Right forelimb (tissue), 1 donor: ENCODE results near the gene NHEJ1.

Experiments used
- DNase-seq: peaks from one replicate; pipeline ENCODE4 v3.0.0-alpha.2; 2018

The NHEJ1 gene

DNA sequence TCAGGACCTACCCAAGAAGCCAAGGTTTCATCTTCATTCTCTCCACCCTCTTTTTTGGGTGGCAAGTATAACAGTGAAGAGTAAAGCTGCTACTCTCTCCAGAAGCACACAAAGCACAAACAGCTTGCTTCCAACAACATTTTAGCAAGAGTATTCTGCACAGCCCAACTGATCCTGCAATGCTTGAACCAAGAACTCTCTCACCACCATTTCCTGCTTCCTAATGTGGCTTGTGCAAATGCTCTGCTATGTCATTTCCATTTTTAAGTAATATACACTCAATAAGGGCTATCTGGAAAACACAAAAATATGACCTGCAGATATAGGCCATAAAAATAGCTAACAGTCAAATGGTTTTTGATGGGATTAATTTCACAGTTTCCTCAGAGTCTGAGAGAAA is 75.8 kb downstream of the NHEJ1 start:
- DNase-seq, result no peak

GRCh38 chr2:219082332-219082958 is 78.2 kb downstream of the NHEJ1 start:
- no peak for DNase-seq

GRCh38 chr2:219081701-219082331 is 78.8 kb downstream of the NHEJ1 start:
- no peak for DNase-seq

DNA sequence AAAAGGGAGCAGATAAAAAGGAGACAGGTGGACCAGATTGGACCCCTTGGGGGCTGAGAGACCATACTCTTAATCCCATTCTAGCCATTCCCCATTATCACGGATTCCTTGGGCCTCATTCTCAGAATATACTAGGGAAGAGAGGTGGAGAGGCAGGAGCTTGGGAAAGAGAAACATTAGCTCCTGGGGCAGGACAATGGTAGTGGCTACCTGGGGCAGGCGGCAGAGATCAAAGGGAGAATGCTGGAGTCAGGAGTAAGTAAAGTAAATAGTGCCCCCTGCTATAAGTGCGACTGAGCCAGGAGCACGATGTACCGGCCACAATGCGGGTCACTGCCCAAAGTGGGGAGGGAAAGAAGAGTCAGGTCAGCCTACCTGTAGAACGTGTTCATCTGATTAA is 79.5 kb downstream of the NHEJ1 start:
- DNase-seq, result no peak

DNA sequence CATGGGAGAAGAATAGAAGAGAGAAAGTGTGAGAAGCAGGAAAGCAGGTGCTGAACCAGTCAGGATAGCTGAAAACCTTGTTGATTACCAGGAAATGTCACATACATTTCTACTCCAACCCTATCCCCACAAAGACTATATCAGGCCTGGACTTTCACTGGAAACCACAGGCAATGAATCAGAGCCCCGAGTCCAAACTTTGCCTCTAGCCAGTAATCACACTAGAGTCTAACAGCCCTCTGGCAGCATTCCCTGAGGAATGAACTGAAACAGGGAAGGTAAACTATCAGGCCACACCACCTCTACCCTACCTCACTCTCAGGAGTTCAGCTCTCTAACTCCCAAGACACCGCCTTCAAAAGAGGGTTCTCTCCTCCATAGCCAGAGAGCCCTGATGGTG is 81.2 kb downstream of the NHEJ1 start:
- no peak for DNase-seq

GRCh38 chr2:219078951-219079350 is 81.7 kb downstream of the NHEJ1 start:
- DNase-seq, result no peak

GRCh38 chr2:219078126-219078525 is 82.5 kb downstream of the NHEJ1 start:
- no peak for DNase-seq

GRCh38 chr2:219076253-219076652 is 84.4 kb downstream of the NHEJ1 start:
- no peak for DNase-seq

- no peak for DNase-seq
Measured at GRCh38 chr2:219073413-219074129, 87.0 kb downstream of the NHEJ1 start.

DNA sequence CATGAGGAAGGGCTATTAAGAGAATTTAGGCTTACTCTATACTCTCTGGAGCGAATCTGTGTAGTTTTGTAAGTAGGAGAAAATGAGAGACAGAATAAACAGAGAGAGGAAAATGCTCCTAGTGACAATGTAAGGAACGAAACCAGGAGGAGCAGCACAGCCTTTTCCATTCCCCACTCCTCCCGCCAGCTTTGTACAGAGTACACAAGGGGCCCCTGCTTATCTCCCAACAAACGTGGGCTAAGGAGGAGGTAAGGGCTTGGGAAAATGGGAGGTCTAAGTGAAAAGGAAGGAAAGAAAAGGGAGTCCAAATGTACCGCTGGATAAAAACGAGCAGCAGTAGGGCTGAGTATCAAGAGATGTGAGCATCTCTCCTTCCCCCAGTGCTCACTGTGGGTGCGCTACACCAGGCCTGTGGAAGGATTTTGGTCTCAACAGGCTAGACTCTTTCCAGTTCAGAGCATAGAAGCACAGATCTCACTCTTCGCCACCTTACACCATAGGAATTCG is 87.8 kb downstream of the NHEJ1 start:
- no peak for DNase-seq

- DNase-seq, result no peak
Measured at GRCh38 chr2:219071131-219071816, 89.3 kb downstream of the NHEJ1 start.

GRCh38 chr2:219065484-219065883 is 95.1 kb downstream of the NHEJ1 start:
- DNase-seq, result no peak

- DNase-seq, result no peak
Measured at GRCh38 chr2:219062081-219062480, 98.5 kb downstream of the NHEJ1 start.

DNA sequence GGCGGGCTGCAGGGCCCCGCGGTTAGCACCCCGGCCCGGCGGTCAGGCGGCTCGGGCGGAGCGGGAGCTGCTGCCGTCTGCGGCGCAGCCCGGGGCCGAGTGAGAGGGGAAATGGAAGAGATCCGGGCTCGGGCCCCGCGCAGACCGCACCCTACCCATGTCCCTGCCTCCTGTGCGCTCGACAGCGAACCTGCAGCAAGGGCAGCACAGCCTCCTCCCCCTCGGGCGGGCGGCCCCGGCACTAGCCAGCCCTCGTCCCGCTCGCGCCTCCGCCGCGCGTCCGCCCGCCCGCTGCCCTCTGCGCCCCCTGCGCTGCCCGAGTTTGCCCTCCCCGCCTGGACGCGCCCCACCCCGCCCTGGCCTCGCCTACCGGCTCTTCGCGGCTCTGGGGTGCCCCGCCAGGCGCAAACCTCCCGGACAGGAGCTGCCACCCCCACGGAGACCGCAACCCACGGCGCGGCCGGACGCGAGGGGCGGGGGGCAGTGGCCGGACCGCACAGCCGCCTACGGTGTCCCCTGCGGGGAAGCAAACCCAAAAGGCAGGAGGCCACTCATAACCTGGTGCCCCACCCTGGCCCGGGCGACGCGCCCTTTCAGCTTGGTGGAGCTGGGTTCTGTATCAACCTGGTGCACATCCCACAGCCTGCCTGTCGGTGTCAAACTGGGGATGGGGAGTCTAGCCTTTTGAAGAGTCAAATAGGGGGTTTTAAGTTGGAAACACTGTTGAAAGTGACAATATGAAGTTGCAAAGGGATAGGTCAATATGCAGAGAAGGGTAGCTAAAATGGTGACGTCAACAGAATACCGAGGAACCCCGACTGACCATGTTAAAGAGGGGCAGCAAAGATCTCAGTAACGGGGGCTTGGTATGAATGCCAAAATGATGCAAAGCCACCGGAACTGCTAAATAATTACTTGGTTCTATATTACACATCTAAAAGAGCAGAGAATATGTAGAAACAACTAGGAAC is 99.5 kb downstream of the NHEJ1 start, which contains the start of gene IHH:
IHH (minus strand) TSS at position 101 of the 971 bp plus-strand sequence. CDS start 454 bp downstream, outside the sequence.
- no peak for DNase-seq

DNA sequence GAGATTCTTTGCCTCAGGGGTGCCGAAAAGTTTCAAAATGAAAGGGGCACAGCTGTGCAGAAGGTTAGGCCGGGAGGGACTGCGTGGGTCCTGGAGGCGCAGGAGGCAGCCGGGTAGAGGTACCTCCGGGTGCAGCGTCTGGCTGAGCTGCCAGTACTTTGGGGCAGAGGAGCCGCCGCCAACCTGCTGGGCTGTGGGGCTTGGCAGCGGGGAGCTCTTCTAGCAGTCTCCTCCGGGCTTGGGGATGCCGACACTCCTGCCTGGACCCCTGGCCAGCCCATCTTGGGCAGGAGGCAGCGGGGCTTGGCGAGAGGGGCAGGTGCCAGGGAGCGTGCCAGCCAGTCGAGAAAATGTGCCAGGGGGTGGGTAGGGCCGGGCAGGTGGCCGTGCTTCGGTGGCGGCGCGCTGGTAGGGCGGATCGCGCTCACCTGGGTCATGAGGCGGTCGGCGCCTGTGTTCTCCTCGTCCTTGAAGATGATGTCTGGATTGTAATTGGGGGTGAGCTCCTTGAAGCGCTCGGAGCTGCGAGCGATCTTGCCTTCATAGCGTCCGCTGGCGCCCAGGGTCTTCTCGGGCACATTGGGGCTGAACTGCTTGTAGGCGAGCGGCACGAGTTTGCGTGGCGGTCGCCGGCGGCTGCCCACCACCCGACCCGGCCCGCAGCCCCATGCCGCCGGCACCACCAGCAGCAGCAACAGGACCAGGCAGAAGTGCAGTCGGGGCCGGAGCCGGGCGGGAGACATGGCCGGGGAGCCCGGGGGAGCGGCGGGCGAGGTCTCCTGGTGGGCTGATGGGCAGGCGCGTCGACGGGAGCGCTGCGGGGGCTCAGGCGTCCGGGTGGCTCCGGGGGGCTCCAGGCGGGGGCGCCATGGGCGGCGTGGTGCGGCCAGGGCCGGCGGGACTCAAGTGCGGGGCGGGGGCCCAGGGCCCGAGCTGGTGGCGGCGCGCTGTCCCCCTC is 100.6 kb downstream of the NHEJ1 start:
- no peak for DNase-seq

DNA sequence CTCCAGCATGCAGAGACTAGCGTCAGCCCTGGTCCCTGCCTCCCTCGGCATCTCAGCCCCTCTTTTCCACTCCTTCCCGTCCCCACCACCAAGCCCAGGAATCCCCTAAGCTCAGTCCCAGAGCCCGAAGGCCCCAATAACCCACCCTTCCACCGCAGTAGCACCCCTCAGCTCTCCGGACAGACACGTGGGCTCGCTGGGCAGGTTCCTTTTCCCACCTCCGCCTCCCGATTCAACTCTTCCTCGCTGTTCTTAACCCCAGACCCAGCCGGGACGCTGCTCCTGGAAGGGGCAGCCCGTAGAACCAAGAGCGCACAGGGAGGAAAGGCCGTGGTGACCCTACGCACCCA is 101.3 kb downstream of the NHEJ1 start:
- no peak for DNase-seq

GRCh38 chr2:219058541-219059374 is 101.9 kb downstream of the NHEJ1 start:
- peak; percentile 47 for DNase-seq

DNA sequence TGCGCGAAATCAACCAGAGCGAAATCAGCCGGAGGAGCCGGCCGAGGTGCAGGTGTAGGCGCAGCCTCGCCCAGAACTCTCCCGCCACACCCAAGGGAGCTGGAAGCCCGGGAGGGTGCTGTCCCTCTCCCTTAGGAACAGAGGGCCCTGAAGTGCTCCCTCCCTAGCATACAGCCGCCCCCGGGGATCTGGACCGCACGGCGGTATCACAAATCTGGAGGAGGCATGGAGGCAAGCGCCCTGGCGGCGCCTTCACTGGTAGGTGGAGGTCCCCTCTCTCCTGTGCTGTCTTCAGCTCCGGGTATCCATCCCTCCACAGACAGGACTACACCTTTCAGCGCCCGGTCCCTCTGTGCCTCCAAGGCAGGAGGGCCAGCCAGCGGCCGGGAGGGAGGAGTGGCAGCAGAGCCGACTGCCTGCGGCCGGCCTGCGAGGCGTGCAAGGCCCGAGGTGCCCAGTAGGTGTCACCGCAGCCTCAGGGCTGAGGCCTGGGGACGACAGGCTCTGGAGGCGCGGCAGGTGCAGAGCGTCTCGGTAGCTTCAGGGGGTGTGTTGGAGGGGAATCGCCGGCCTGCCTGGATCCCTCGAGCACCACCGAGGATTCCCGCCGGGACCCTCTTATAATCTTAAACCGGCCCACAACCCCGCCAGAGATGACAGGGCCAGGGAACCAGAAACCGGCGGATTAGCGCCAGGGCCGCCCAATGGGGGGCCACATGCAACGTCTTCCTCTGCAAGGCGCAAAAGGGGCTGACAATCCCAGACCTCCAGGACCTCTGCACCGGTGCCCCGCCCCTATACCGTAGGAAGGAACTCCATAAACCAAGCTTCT is 102.7 kb downstream of the NHEJ1 start:
- peak; percentile 81 for DNase-seq
